Ectodermal cell (in vitro differentiated cells): ENCODE results near the gene CYP20A1. TPM values are rescaled to one million over a fixed set of nuclear protein-coding genes. Genes with fewer than 3 reads are reported as not detected.
"Not testable (repeated sequence)": the region's sequence is repeated elsewhere in the genome, so short reads cannot be mapped to it uniquely, and the experiment has no call there.

Experiments used
- H3K27ac ChIP-seq: 2 replicates; pipeline ENCODE4 v1.7.0; 2013; ENCODE audit warnings: mild to moderate bottlenecking, low read depth, low read length; ENCODE audit not compliant: insufficient read depth, poor library complexity, severe bottlenecking
- H3K27me3 ChIP-seq: 2 replicates; pipeline ENCODE4 v1.7.0; 2013; ENCODE audit warnings: mild to moderate bottlenecking, low read length; ENCODE audit not compliant: insufficient read depth, control insufficient read depth, poor library complexity, severe bottlenecking
- H3K36me3 ChIP-seq: one replicate; pipeline ENCODE4 v1.7.0; 2013; ENCODE audit warnings: low read length; ENCODE audit not compliant: control insufficient read depth, insufficient read depth
- H3K4me1 ChIP-seq: one replicate; pipeline ENCODE4 v1.7.0; 2013; ENCODE audit warnings: low read length; ENCODE audit not compliant: control insufficient read depth, insufficient read depth
- H3K4me3 ChIP-seq: 2 replicates; pipeline ENCODE4 v1.7.0; 2013; ENCODE audit warnings: low read depth, low read length, control low read depth; ENCODE audit not compliant: insufficient read depth
- H3K9me3 ChIP-seq: 2 replicates; pipeline ENCODE4 v1.7.0; 2013; ENCODE audit warnings: mild to moderate bottlenecking, low read length, moderate library complexity; ENCODE audit not compliant: control insufficient read depth
- WGBS, 2 experiments: methylation state at CpG; one replicate each; pipeline ENCODE4 v1.1.7; 2013; ENCODE audit warnings: missing lambda C conversion rate in 2 of 2; 5-methylcytosine and 5-hydroxymethylcytosine counted together
- polyA plus RNA-seq, 4 experiments: library from polyadenylated mRNA; stranded (reverse); fragments of 50-300 nt; gene quantifications; one replicate each; pipeline ENCODE4 v1.2.3, GENCODE V29; 2013

The CYP20A1 gene, protein sequence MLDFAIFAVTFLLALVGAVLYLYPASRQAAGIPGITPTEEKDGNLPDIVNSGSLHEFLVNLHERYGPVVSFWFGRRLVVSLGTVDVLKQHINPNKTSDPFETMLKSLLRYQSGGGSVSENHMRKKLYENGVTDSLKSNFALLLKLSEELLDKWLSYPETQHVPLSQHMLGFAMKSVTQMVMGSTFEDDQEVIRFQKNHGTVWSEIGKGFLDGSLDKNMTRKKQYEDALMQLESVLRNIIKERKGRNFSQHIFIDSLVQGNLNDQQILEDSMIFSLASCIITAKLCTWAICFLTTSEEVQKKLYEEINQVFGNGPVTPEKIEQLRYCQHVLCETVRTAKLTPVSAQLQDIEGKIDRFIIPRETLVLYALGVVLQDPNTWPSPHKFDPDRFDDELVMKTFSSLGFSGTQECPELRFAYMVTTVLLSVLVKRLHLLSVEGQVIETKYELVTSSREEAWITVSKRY
- 17.4 TPM for polyA plus RNA-seq (2013, experiment 1 of 4)
- 20.7 TPM for polyA plus RNA-seq (2013, experiment 2 of 4)
- polyA plus RNA-seq (2013, experiment 3 of 4): 13.5 TPM
- polyA plus RNA-seq (2013, experiment 4 of 4): 15.3 TPM

DNA sequence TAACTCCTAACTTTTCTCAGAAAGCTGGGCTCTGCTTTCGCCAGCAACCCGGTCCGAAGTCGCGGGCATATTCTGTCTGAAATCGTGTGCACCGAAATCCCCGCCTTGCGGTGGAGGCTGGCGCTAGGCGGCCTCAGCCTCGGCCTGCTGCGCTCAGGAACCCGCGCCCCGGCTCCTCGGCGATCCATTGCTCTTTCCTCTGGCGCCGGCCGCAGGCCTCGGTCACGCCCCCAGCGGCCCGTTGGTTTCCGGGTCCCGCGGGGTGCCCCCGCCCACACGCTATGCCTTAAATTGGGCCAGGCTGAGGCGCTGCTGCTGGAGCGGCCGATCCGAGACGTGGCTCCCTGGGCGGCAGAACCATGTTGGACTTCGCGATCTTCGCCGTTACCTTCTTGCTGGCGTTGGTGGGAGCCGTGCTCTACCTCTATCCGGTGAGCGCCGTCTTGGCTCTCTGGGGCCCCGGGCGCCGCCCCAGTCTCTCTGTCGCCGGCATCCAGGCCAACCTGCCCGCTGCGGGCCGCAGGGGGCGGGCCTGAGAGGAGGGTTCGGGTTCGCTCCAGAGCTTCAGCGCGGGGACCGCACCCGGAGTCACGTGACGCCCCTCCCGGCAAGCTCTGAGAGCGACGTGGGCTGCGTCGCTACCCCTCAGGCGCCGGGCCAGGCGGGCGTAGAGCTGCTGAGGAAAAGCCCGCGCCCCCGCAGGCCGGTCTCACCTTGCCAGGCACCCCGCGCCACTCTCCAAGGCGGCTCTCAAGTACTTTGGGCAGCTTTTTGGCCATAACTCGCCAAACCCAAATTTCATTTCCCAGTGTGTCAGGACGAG is at the start of gene CYP20A1:
Gene CYP20A1 (plus strand): TSS at position 315 of the 823 bp plus-strand sequence. CDS start 45 bp downstream, at position 360.
- peak within 1 kb of the TSS; percentile 94 for H3K27ac ChIP-seq
- H3K27me3 ChIP-seq: no peaks in the 10 kb centered on the region
- H3K9me3 ChIP-seq: no peaks in the 10 kb centered on the region
- H3K4me1 ChIP-seq: peaks cover 3% of the 10 kb centered on the region
- WGBS, 2 experiments: 0% methylated on average over 80 of the region's 80 CpGs
- H3K4me3 ChIP-seq: peak within 1 kb of the TSS; percentile 52
- H3K36me3 ChIP-seq: no peaks in the 10 kb centered on the region

DNA sequence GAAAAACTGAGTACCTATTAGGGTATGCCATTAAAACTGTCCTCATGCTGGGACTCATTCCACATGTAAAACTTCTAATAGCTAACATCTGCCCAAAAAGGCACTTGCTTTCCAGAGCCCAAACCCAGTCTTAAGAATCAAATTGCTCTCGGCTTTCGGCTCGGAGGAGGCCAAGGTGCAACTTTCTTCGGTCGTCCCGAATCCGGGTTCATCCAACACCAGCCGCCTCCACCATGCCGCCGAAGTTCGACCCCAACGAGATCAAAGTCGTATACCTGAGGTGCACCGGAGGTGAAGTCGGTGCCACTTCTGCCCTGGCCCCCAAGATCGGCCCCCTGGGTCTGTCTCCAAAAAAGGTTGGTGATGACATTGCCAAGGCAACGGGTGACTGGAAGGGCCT is 48.3 kb upstream of the CYP20A1 start:
- not testable (repeated sequence) for H3K36me3 ChIP-seq, H3K27me3 ChIP-seq, H3K9me3 ChIP-seq, H3K27ac ChIP-seq, H3K4me3 ChIP-seq, H3K4me1 ChIP-seq
- 95 to 99% methylated on average over 8 to 10 of the region's 17 CpGs for WGBS, 2 experiments

DNA sequence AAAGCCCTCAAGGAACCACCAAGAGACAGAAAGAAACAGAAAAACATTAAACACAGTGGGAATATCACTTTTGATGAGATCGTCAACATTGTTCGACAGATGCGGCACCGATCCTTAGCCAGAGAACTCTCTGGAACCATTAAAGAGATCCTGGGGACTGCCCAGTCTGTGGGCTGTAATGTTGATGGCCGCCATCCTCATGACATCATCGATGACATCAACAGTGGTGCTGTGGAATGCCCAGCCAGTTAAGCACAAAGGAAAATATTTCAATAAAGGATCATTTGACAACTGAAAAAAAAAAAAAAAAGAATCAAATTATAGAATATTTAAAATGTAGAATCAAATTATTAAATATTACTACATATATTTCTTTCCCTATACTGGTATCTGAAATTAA is 47.8 kb upstream of the CYP20A1 start:
- H3K4me1 ChIP-seq, H3K9me3 ChIP-seq, H3K4me3 ChIP-seq, H3K27ac ChIP-seq, H3K36me3 ChIP-seq, H3K27me3 ChIP-seq: not testable (repeated sequence)
- whole genome bisulfite sequencing, 2 experiments: 96% methylated on average over 6 of the region's 6 CpGs

DNA sequence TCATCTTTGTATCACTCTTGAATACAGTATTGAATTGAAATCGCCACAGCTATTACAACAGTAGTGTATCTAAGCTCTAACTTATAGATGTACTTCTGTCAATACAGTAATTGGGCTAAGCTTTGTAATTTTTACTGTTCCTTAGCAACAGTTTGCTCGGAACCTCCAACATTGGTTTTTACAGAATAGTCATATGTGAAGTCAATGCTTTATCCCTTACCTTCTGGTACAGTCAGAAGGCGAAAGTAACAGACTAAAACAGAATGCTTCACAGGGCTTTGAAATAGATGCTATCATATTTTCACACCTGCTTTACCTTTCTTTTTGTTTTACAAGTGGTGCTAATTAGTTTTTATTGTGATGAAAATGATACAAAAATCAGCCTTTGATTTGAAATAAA is 46.9 kb upstream of the CYP20A1 start:
- H3K27ac ChIP-seq: no peak overlapping the region
- WGBS, 2 experiments: 91 to 100% methylated on average over 2 to 3 of the region's 3 CpGs
- no peaks in the 10 kb centered on the region for H3K4me1 ChIP-seq
- no peaks in the 10 kb centered on the region for H3K36me3 ChIP-seq
- H3K9me3 ChIP-seq: no peaks in the 10 kb centered on the region
- H3K27me3 ChIP-seq: no peaks in the 10 kb centered on the region
- no peak overlapping the region for H3K4me3 ChIP-seq

DNA sequence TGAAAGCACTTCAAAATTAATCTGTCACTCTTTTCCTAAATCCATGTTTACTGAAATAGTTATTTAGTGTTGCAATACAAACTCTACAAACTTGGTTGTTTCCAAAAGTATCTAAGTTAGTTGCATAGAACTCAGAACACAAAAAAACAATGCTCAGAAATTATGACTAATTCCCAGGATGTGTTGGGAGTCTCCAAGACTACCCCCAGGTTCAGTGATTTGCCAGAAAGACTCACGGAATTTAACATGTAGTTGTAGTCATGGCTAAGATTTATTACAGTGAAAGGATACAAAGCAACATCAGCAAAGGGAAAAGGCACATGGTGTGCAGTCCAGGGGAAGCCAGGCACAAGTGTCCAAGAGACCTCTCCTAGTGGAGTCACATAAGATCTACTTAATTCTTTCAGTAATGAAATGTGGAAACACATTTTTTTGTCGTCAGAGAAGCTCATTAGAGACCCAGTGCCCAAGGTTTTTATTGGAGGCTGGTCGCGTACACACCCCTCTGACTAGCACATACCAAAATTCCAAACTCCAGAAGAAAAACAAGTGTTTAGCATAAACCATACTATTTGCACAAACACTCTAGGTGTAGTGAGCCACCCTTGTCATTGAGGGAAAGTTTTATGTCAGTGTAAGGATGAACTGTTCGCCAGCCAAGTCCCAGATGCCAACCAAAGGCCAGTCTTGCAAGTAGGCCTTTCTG is 43.3 kb upstream of the CYP20A1 start:
- 94 to 97% methylated on average over 5 of the region's 5 CpGs for WGBS, 2 experiments
- Histone ChIP-seq H3K4me3 (no peak overlapping the region), H3K27me3 (no peaks in the 10 kb centered on the region), H3K9me3 (no peaks in the 10 kb centered on the region), H3K4me1 (no peaks in the 10 kb centered on the region), H3K36me3 (no peaks in the 10 kb centered on the region), H3K27ac (no peak overlapping the region)

DNA sequence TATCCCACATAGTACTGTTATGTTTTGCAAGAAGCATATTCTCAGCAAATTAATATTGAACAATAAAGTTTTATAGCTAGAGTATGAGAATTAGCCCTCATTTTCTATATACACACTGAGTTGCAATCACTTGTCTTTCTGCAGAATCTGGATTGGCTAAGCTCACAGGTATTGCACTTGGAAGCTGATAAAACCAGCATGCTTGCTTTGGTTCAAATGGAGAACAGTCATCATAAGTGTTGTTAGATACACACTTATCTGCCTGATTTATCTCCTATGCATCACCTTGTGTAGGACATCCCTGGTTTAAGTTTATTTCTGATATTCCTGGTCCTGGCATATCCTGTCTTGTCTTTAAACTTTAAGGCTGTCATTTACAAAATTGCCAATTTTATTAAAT is 38.0 kb upstream of the CYP20A1 start:
- H3K36me3 ChIP-seq: peaks cover 2% of the 10 kb centered on the region
- H3K4me3 ChIP-seq: no peak overlapping the region
- no peaks in the 10 kb centered on the region for H3K9me3 ChIP-seq
- H3K4me1 ChIP-seq: no peaks in the 10 kb centered on the region
- H3K27me3 ChIP-seq: no peaks in the 10 kb centered on the region
- H3K27ac ChIP-seq: no peak overlapping the region

DNA sequence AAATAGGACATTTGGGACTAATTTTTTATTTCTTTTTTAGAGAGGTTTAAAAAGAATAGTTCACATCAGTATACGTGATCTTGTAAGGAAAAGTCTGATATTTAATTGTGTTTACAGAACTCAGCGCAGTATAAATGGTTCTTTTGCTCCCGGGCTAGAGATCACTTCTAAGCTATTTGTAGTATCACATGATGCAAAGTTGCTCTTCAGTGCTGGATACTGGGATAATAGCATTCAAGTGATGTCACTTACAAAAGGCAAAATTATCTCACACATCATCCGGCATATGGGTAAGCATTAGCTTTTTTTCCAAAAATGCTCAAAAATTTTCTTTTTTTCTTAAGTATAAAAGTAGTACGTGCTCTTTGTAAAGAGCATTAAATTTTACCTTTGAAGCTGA is 37.4 kb upstream of the CYP20A1 start:
- Histone ChIP-seq H3K4me1 (no peaks in the 10 kb centered on the region), H3K9me3 (no peaks in the 10 kb centered on the region), H3K4me3 (no peak overlapping the region), H3K27me3 (no peaks in the 10 kb centered on the region), H3K27ac (no peak overlapping the region), H3K36me3 (peaks cover 2% of the 10 kb centered on the region)
- 96 to 99% methylated on average over 4 of the region's 5 CpGs for WGBS, 2 experiments

DNA sequence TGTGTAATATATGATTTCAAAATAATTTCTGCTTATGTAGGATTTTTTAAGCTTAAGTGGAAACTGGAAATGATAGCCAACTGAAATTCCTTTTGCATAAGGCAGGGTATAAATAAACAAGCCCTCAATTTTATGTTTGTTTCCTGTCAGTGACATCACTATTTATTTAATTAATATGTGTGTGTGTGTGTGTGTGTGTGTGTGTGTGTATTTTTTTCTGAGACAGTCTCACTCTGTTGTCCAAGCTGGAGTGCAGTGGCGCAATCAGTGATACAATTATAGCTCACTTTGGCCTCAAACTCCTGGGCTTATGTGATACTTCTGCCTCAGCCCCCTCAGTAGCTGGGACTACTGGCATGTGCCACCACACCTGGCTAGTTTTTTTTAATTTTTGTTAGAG is 29.3 kb upstream of the CYP20A1 start:
- no peaks in the 10 kb centered on the region for H3K4me1 ChIP-seq
- H3K36me3 ChIP-seq: peaks cover 2% of the 10 kb centered on the region
- H3K4me3 ChIP-seq: no peak overlapping the region
- WGBS, 2 experiments: 80 to 95% methylated on average over 1 of the region's 1 CpG
- H3K9me3 ChIP-seq: no peaks in the 10 kb centered on the region
- no peaks in the 10 kb centered on the region for H3K27me3 ChIP-seq
- H3K27ac ChIP-seq: no peak overlapping the region

DNA sequence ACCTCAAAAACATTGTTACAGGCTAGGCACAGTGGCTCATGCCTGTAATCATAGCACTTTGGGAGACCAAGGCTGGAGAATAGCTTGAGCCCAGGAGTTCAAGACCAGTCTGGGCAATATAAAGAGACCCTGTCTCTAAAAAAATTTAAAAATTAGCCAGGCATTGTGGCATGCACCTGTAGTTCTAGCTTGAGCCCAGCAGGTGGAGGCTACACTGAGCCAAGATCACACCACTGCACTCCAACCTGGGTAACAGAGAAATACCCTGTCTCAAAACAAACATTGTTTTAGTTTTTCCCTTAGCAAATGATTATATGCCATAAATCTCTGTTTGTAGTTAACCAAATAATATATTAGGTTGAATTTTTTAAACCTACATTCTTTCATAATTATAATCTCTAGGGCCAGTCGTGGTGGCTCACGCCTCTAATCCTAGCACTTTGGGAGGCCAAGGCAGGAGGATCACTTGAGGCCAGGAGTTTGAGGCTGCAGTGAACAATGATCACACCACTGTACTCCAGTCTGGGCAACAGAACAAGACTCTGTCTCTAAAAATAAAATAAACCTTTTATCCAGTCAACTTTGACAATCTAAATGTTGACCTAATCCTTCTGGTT is 13.3 kb upstream of the CYP20A1 start:
- Histone ChIP-seq H3K27me3 (no peaks in the 10 kb centered on the region), H3K9me3 (no peaks in the 10 kb centered on the region), H3K27ac (no peak overlapping the region), H3K36me3 (no peaks in the 10 kb centered on the region), H3K4me3 (no peak overlapping the region), H3K4me1 (no peaks in the 10 kb centered on the region)
- 88 to 97% methylated on average over 2 of the region's 2 CpGs for WGBS, 2 experiments
